GM18498 (cell line): ENCODE data around the gene CACNB3.
"Not testable (repeated sequence)": the region's sequence is repeated elsewhere in the genome, so short reads cannot be mapped to it uniquely, and the experiment has no call there.

ENCODE experiments used
- ATAC-seq: cut with Tn5 transposase; IDR thresholded peaks from one replicate; pipeline ENCODE4 v1.9.1; 2021; ENCODE audit warnings: mild to moderate bottlenecking, moderate library complexity; ENCODE audit not compliant: unreplicated experiment

The CACNB3 gene

DNA sequence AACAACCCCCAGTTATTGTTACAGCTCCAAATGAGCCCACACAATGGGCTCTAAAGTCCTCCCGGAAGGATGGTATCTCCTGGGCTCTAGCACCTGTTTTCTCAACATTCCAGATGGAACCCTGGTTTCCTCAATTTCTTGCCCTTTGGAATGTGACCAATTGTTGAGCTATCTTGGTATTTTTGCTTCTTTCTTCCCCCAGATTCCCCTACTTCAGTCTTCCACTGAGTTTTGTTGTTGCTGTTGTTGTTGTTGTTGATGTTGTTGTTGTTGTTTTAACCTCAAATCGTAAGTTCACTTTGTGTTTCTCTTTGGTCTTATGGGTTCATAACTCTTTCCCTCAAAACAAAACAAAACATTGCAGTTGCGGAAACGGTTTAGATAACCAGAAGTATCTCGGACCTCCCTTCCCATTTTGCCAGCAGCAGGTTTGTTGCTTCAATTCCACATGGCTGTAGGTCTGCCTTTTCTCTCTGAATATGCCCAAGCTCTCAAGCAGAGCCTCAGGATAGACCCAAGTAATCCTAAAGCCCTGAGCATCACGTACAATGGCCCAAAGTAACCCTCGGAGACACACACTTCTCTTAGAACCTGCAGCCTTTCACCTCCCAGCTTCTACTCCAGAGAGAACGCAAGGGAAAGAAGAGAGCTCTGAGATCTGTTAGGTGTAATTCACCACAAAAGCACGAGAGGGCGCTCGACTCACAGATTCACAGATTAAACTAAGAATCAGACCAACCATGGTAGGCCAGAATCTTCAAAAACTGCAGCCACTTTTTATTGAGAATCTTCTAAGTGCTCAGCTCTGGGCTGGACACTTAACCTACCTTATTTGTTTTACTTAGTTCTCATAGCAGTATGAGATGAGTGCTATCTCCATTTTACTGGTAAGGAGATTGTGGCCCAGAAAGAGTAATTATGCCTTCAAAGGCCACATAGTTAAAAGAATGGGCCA, 34.7 kb downstream of the CACNB3 start:
- ATAC-seq, result no peak

GRCh38 chr12:48854488-48854887, 36.2 kb downstream of the CACNB3 start:
- no peak for ATAC-seq

DNA sequence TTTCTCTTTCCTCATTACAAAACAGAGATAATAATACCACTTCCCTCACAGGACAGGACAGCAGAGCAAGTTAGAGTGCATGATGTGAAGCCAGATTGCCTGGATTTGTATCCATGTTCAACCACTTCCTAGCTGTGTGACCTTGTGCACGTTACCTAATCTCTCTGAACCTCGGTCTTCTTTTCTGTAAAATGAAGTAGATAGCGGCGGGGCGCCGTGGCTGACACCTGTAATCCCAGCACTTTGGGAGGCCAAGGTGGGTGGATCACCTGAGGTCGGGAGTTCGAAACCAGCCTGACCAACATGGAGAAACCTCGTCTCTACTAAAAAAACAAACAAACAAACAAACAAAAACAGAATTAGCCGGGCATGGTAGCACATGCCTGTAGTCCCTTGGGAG, 36.6 kb downstream of the CACNB3 start:
- ATAC-seq, result not testable (repeated sequence)

DNA sequence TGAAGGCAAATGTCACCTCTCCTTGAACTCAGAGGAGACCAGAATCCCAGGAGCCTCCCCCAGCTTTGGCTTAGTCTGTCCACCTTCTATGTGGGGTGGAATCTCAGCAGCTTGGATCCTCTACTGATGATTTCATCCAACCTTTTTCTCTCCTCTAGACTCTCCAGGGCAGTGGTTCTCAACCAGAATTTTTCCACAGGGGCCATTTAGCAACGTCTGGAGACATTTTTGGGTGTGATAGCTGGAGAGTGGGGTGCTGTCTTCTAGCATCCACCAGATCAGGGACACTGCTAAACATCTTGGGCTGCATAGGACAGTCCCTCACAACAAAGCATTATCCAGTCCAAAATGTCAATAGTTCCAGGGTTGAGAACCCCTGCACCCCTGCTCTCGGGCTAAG, 38.1 kb downstream of the CACNB3 start:
- no peak for ATAC-seq

GRCh38 chr12:48857278-48857994, 39.1 kb downstream of the CACNB3 start:
- no peak for ATAC-seq

DNA sequence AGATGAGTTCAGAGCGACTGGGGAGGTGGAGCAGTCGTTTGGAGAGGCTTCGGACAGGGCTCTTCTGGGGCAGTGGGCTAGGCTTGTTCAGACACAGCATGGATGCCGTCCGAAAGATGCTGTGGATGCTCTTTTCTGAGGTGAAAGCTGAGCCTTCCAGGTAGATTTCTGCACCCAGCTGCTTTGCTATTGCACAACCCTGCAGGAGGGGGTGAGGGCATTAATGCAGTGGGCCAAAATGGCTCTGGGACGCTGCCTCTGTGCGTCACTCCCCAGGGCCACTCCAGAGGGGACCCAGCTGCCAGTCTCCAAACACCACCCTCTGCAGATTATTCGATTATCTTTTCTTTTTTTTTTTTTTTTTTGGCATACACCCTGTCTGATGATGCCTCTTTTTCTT, 39.7 kb downstream of the CACNB3 start:
- no peak for ATAC-seq

GRCh38 chr12:48859607-48860006, 41.3 kb downstream of the CACNB3 start:
- no peak for ATAC-seq

DNA sequence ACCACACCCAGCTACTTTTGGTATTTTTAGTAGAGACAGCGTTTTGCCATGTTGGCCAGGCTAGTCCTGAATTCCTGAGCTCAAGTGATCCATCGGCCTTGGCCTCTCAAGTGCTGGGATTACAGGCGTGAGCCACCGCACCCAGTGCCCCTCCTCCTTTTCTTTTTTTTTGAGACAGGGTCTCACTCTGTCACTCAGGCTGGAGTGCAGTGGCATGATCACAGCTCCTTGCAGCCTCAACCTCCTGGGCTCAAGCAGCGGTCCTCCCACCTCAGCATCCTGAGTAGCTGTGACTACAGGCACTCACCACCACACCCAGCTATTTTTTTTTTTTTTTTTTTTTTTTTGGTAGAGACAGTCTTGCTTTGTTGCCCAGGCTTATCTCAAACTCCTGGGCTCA, 41.9 kb downstream of the CACNB3 start:
- not testable (repeated sequence) for ATAC-seq

- ATAC-seq, result no peak
These were observed 42.8 kb downstream of the CACNB3 start for GRCh38 chr12:48861111-48861510.

DNA sequence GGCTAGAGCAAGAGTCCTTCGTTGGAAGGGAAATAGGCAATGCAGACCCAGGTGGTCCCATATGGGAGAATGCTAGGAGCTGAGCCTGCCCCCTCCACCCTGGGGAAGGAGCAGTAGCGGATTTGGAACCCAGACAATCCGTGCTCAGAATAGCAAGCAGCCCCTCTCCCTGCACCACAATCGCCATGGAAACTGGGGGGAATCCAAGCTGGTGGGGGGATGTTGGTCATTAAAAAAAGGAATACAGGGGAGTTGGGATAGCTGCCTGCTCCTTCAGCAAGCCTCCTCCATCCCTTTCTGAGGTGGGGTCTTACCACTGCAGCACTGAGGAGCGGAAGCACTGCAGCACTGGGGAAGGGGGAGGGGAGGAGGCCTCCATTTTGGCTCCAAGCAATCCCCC, 44.5 kb downstream of the CACNB3 start:
- no peak for ATAC-seq

DNA sequence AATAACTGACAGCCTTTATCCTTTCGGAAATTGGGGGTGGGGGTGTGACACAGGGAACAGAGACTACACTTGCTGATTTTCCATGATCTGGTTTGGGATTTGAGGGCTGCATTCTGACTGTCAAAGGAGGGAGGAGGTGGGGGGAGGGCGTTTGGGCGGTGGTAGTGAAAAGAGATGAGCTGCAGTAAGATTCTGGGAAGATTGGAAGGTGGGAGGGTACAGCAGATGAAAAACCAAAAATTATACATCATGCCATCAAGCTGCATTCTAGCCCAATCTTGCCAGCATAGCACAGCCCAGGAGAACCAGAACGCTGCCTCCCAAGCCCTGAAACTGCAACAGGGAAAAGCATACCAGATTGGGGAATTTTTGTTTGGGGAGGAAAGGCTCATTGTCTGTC, 45.0 kb downstream of the CACNB3 start:
- ATAC-seq, result no peak

DNA sequence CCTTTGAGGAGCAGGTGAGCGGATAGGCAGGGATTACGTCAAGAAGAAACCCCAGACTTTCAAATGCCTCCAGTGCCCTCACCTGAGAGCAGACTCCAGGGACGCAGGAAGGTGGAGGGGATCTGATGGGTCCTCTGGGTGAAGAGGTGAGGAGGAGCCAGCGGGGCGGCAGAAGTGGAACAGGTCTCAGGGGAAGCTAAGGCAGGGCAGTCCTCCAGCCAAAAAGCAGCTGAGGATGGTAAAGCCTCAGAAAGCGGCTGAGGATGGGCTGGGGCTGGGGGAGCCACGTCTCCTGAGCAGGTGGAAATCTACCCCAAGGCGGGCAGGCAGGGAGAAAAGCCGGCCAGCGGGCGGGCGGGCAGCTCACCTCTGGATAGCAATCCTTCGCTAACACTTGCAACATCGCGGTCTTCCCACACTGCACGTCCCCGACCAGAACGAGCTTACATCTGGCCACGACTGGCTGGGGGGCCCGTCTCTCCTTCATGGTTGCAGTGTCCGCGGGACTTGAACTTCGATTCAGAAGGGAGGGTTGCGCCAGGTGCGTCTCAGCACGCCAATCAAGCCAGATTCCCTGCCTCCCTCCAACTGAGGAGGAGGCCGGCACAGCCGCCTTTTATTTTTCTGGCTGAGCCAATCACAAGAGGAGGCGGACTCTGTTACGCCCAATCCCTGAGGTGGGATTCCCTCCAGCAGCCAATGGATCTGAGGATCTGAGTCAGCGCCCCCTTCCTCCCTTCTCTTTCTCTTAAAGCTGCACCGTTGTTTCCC, 47.2 kb downstream of the CACNB3 start, which contains the start of gene RND1:
Gene RND1, minus strand, starts transcription at position 590 of the 771 bp plus-strand sequence. Its CDS starts 103 bp downstream, at position 487.
- ATAC-seq, result peak; percentile 88

DNA sequence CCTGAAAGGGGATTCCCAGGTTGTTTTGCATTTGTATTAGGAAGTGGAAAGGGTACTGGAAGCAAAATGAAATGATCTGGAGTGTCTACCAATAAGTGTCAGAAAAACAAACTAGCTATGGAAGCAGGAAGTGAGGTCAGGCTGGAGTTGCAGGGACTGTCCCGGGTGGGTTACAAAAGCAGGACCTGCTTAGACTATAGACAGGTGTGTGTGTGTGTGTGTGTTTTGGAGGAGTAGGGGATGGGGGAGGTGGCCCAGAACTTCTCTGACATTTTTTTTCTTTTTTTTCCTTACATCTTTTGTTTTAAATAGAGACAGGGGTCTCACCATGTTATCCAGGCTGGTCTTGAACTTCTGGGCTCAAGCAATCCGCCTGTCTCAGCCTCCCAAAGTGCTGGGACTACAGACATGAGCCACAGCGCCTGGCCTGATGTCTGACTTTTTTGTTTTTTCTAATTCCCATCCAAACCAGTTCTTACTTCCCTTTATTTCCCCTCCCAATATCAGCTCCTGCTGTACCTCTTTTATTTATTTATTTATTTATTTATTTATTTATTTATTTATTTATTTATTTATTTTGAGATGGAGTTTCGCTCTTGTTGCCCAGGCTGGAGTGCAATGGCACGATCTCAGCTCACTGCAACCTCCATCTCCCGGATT, 47.9 kb downstream of the CACNB3 start:
- peak; percentile 47 for ATAC-seq

- ATAC-seq, result no peak
These were observed 50.2 kb downstream of the CACNB3 start for GRCh38 chr12:48868451-48868850.

- ATAC-seq, result no peak
These were observed 50.9 kb downstream of the CACNB3 start for GRCh38 chr12:48869191-48869590.

DNA sequence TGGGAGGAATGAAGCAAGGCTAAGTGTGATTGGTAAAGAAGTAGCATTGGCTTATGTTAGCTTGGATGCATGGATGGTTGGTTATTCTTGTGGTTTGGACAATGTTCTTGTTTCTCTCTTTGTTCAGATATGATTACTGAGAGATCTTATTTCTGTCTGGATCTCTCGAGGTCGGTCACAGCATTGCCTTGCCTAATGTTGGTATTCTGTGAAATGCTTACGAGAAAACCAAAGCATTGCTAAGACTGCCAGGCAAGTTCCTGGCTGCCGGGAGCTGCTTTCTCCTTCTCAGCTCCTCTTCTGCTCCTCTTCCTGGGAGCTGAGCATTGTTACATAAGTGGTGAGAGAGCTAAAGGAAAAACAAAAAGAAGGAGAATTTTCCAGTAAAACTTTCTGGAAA, 54.8 kb downstream of the CACNB3 start:
- ATAC-seq, result no peak

DNA sequence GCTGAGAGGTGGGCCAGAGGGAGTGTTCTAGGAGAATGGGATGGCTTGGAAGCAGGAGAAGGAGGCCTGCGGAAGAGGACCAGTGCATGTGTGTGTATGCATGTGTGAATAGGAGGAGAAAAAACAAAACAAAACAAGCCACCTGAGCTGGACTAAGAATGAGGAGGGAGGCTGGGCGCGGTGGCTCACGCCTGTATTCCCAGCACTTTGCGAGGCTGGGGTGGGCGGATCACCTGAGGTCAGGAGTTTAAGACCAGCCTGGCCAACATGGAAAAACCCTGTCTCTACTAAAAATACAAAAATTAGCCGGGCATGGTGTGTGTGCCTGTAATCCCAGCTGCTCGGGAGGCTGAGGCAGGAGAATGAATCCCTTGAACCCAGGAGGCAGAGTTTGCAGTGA, 55.2 kb downstream of the CACNB3 start:
- ATAC-seq, result not testable (repeated sequence)

DNA sequence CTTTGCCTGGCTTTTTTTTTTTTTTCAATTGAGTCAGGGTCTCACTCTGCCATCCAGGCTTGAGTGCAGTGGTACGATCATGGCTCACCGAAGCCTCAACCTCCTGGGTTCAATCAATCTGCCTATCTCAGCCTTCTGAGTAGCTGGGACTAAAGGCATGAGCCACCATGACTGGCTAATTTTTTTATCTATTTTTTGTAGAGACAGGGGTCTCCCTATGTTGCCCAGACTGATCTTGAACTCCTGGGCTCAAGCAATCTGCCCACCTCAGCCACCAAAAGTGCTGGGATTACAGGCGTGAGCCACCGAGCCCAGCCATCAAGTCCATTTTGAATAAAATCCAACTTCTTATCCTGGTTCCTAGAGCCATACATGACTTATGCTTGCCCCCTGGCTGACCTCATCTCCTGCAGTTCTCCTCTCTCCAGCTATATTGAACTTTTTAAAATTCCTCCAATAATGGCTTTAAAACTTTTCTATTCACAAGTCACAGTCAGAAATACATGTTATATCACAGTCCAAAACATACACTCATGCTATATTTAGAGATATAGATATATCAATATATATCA, 57.7 kb downstream of the CACNB3 start:
- no peak for ATAC-seq
